GM13977 (cell line): ENCODE measurements around the gene KIF14.
"Not testable (repeated sequence)": the region's sequence is repeated elsewhere in the genome, so short reads cannot be mapped to it uniquely, and the experiment has no call there.

Source experiments
- DNase-seq: peaks from one replicate; pipeline ENCODE4 v3.0.0; 2012; ENCODE audit warnings: low spot score
- in situ Hi-C: fragments of 300-500 bp; cut with MboI; formaldehyde crosslinking; loops from one replicate; pipeline ENCODE4 v1.12.0; 2022; ENCODE audit warnings: low sequenced_read_pairs, low pct_unique_long_range_greater_than_20kb, mixed read lengths, inconsistent platforms; ENCODE audit not compliant: unreplicated experiment
- TF ChIP-seq, protein P1 (sequence below): IDR thresholded peaks from 2 replicates; pipeline ENCODE4 v1.5.1; 2012; ENCODE audit warnings: mild to moderate bottlenecking, control low read depth; ENCODE audit not compliant: insufficient read depth; ENCODE audit errors: extremely low read depth, missing control alignments

KIF14 gene

DNA sequence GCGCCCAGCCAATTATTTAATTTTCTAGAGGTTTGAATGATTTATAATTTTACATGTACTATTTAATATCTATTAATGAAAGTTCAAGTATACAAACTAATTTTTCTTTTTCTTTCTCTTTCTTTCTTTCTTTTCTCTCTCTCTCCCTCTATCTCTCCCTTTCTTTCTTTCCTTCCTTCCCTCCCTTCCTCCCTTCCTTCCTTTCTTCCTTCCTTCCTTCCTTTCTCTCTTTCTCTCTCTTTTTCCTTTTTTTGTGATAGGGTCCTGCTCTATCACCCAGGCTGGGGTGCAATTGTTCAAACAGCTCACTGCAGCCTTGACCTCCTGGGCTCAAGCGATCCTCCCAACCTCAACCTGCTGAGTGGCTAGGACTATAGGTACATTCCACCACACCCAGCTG is 16.1 kb upstream of the KIF14 start:
- in situ Hi-C loops: no loop called here
- DNase-seq: no peak
- TF ChIP-seq, protein P1, sequence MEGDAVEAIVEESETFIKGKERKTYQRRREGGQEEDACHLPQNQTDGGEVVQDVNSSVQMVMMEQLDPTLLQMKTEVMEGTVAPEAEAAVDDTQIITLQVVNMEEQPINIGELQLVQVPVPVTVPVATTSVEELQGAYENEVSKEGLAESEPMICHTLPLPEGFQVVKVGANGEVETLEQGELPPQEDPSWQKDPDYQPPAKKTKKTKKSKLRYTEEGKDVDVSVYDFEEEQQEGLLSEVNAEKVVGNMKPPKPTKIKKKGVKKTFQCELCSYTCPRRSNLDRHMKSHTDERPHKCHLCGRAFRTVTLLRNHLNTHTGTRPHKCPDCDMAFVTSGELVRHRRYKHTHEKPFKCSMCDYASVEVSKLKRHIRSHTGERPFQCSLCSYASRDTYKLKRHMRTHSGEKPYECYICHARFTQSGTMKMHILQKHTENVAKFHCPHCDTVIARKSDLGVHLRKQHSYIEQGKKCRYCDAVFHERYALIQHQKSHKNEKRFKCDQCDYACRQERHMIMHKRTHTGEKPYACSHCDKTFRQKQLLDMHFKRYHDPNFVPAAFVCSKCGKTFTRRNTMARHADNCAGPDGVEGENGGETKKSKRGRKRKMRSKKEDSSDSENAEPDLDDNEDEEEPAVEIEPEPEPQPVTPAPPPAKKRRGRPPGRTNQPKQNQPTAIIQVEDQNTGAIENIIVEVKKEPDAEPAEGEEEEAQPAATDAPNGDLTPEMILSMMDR: no peak

DNA sequence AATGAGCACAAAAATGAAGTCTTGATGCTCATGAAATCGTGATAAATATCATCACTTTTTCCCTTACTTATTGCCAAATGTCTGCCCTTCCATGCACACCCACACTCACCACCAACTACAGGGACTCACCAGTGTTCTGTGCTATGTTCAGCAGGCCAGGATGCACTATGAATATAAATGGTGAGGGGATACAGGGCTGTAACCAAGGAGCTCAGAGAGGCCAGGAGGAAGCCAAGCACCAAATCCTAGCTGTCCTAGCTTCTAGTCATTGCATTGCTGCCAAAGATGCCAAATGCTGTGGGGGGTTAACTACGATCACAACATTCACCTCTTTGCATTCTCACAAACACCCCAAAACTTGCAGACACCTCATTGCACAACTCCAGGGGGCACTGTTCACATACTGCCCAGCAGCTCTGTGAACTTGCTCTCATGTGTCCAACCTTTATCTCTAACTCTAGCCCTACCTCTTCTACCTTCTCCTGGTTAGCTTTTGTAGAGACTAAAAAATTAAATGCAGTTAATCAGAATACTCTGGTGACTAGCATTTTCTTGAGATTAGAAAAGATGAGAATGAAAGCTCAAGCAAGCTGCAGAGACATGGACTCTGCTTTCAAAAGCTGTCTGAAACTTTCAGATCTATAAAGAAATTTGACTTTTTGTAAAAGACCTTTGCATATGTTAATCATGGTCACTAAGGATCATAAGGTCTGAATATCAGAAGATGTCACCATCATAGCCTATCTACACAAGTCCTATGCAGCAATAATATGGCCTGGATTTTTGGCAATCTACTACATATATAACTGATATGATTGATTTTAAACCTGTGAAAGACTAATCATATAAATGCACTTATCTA is 13.9 kb upstream of the KIF14 start:
- TF ChIP-seq, protein P1: peak; percentile 46
- DNase-seq: no peak
- in situ Hi-C loops: no loop called here

DNA sequence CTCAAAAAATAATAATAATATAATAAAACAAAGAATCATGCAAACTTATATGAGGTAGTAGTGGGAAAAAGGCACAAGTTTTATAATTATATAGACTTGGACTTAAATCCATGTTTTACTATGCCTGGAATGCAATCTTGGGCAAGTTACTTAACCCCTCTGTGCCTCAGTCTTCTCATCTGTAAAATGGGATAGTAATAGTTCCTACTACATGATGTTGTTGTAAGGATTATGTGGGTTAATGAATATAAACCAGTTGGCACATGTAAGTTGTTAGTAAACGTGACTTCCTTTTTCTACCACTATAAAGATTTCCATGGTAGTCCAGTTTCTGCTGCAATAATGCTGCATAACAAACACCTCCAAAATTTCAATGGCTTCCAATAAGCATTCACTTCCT is 10.8 kb upstream of the KIF14 start:
- TF ChIP-seq, protein P1: no peak
- no peak for DNase-seq
- in situ Hi-C loops: no loop called here

DNA sequence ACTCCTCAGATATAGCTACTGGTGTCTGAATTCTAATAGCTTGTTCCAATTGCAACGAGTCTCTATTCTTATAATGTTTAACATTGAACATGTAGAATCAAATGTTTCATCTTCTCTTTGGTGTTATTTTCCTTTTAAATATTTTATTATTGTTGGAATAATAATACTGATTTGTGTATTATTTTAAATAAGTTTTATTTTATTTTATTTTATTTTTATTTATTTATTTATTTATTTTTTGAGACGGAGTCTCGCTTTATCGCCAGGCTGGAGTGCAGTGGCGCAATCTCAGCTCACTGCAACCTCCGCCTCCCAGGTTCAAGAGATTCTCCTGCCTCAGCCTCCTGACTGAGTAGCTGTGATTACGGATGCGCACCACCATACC is 10.0 kb upstream of the KIF14 start:
- in situ Hi-C loops, DNase-seq: not testable (repeated sequence)

DNA sequence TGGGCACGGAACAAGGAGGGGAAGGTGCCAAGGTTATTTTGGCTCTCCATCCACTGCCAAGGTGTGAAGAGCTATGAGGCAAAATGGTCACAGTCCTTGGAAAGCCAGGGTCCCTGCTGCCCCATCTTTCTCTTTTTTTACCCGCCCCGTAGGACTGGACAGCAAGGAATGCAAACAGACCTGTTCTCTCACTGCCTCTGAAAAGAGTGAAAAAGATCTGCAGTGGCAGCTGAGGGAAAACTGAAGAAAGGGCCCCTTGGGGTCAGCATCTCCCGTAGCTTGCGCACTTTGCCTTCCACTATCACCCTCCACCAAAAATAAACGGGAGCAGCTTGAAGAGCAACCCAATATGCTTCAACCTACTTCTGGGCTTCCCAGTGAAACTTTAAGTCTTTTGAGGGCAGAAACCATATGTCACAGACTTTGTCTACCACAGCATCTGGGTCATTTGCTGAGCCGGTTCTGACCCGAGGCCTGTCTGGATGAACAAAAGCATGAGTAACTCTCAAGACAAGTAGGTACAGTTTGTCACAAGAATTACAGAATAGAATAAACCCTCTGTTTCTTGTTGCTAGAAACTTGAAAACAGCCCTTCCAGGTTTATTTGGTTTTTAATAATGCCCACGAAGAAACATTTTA is 9.4 kb upstream of the KIF14 start:
- DNase-seq: no peak
- in situ Hi-C loops: loop anchor here (10.0 kb wide), 1 partner anchor 175 kb away; no protein-coding TSS in a partner anchor
- TF ChIP-seq, protein P1: no peak

DNA sequence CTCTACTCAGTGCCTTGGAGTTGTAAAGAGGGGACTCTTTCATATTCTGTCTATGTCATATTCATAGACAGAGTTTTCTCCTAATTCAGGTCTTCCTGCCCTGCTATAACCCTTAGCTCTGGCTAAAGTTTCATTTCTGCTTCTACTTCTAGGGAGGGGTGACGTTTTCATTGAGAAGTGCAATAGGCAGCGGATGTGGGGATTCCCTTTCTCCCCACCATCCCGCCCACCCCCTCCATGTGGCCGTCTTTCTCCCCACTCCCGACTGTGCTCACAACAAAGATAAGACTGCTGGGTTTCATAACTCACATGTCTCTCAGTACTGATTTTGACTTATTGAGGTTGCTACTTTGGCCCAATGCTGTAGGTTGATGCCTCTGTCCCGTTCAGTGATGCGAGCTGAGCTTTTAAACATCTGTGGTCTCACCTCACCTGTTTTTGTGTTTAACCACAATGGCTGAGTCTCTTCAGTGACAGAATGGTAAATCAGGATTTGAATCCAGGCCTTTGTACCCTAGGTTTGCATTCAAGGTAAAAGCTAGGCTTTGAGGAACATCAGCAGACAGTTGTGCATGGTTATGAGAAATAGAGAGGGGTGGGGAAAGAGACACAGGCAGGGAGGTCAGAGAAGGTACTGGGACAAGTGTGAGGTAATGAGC is 7.8 kb upstream of the KIF14 start:
- peak; percentile 66 for DNase-seq
- in situ Hi-C loops: loop anchor here (10.0 kb wide), 1 partner anchor 176 kb away; no protein-coding TSS in a partner anchor
- TF ChIP-seq, protein P1: no peak
